ENCODE measurements around the gene GPN1. TPM values are rescaled to one million over a fixed set of nuclear protein-coding genes. Genes with fewer than 3 reads are reported as not detected.
"Not testable (repeated sequence)": the region's sequence is repeated elsewhere in the genome, so short reads cannot be mapped to it uniquely, and the experiment has no call there.

The GPN1 gene
- total RNA-seq, 1 donor from 2014 or later: 26.5 TPM

- Mint-ChIP-seq H3K4me3 (ENCODE audit: unreplicated experiment) (no peak overlapping the region), H3K9me3 (ENCODE audit: low read depth) (no peaks in the 10 kb centered on the region), H3K27me3 (ENCODE audit: low read depth) (no peaks in the 10 kb centered on the region), H3K36me3 (ENCODE audit: low read depth) (peaks cover 31% of the 10 kb centered on the region), H3K4me1 (ENCODE audit: low read depth) (peaks cover 4% of the 10 kb centered on the region), H3K27ac (ENCODE audit: unreplicated experiment) (no peak overlapping the region)
- DNase-seq (ENCODE audit: low spot score): no peak
- TF ChIP-seq CTCF (IDR thresholded peaks at IDR 0.05): no peak
These were observed 13.5 kb upstream of the GPN1 start for GRCh38 chr2:27615316-27615715.

- no peak for DNase-seq (ENCODE audit: low spot score)
- peak overlapping the region; percentile 32 for H3K27ac Mint-ChIP-seq (ENCODE audit: unreplicated experiment)
- H3K9me3 Mint-ChIP-seq (ENCODE audit: low read depth): no peaks in the 10 kb centered on the region
- no peak overlapping the region for H3K4me3 Mint-ChIP-seq (ENCODE audit: unreplicated experiment)
- H3K27me3 Mint-ChIP-seq (ENCODE audit: low read depth): no peaks in the 10 kb centered on the region
- H3K4me1 Mint-ChIP-seq (ENCODE audit: low read depth): peaks cover 23% of the 10 kb centered on the region
- peaks cover 38% of the 10 kb centered on the region for H3K36me3 Mint-ChIP-seq (ENCODE audit: low read depth)
- TF ChIP-seq CTCF (IDR thresholded peaks at IDR 0.05): no peak
These were observed 7.3 kb upstream of the GPN1 start for GRCh38 chr2:27621524-27621923.

- H3K27ac Mint-ChIP-seq (ENCODE audit: unreplicated experiment): peak overlapping the region; percentile 74
- peaks cover 32% of the 10 kb centered on the region for H3K36me3 Mint-ChIP-seq (ENCODE audit: low read depth)
- TF ChIP-seq CTCF (IDR thresholded peaks at IDR 0.05): no peak
These were observed 5.9 kb upstream of the GPN1 start for GRCh38 chr2:27622921-27623384.

GRCh38 chr2:27624943-27625342, 3.9 kb upstream of the GPN1 start:
- H3K9me3 Mint-ChIP-seq (ENCODE audit: low read depth): no peaks in the 10 kb centered on the region
- H3K36me3 Mint-ChIP-seq (ENCODE audit: low read depth): peaks cover 25% of the 10 kb centered on the region
- no peaks in the 10 kb centered on the region for H3K27me3 Mint-ChIP-seq (ENCODE audit: low read depth)
- DNase-seq (ENCODE audit: low spot score): no peak
- peaks cover 41% of the 10 kb centered on the region for H3K4me1 Mint-ChIP-seq (ENCODE audit: low read depth)
- no peak for TF ChIP-seq CTCF (IDR thresholded peaks at IDR 0.05)
- no peak overlapping the region for H3K4me3 Mint-ChIP-seq (ENCODE audit: unreplicated experiment)
- no peak overlapping the region for H3K27ac Mint-ChIP-seq (ENCODE audit: unreplicated experiment)

More at GRCh38 chr2:27622921-27623384, 5.9 kb upstream of the GPN1 start:
- peaks cover 37% of the 10 kb centered on the region for H3K4me1 Mint-ChIP-seq (ENCODE audit: low read depth)
- H3K27me3 Mint-ChIP-seq (ENCODE audit: low read depth): no peaks in the 10 kb centered on the region
- H3K9me3 Mint-ChIP-seq (ENCODE audit: low read depth): no peaks in the 10 kb centered on the region
- H3K4me3 Mint-ChIP-seq (ENCODE audit: unreplicated experiment): peak overlapping the region; percentile 4
- no peak for DNase-seq (ENCODE audit: low spot score)

GRCh38 chr2:27626323-27626722, 2.5 kb upstream of the GPN1 start:
- H3K36me3 Mint-ChIP-seq (ENCODE audit: low read depth): peaks cover 17% of the 10 kb centered on the region
- not testable (repeated sequence) for H3K27ac Mint-ChIP-seq (ENCODE audit: unreplicated experiment); H3K4me3 Mint-ChIP-seq (ENCODE audit: unreplicated experiment); DNase-seq (ENCODE audit: low spot score); H3K27me3 Mint-ChIP-seq (ENCODE audit: low read depth); H3K9me3 Mint-ChIP-seq (ENCODE audit: low read depth)
- peaks cover 47% of the 10 kb centered on the region for H3K4me1 Mint-ChIP-seq (ENCODE audit: low read depth)

GRCh38 chr2:27626921-27627320, 1.9 kb upstream of the GPN1 start:
- Mint-ChIP-seq H3K36me3 (ENCODE audit: low read depth) (peaks cover 14% of the 10 kb centered on the region), H3K4me1 (ENCODE audit: low read depth) (peaks cover 42% of the 10 kb centered on the region)
- DNase-seq (ENCODE audit: low spot score); H3K27me3 Mint-ChIP-seq (ENCODE audit: low read depth); H3K4me3 Mint-ChIP-seq (ENCODE audit: unreplicated experiment); H3K9me3 Mint-ChIP-seq (ENCODE audit: low read depth); H3K27ac Mint-ChIP-seq (ENCODE audit: unreplicated experiment): not testable (repeated sequence)
